Colonic mucosa (tissue), 4 donors: ENCODE measurements around the gene FLT1. TPM values are rescaled to one million over a fixed set of nuclear protein-coding genes. Genes with fewer than 3 reads are reported as not detected.

ENCODE experiments used
- DNase-seq: peaks from one replicate; pipeline ENCODE4 v3.0.0-alpha.2; 2020
- H3K27ac ChIP-seq: fragments of 200-600 bp; one replicate; pipeline ENCODE4 v1.8.0; 2021
- H3K27me3 ChIP-seq: fragments of 200-600 bp; one replicate; pipeline ENCODE4 v1.8.0; 2021
- H3K36me3 ChIP-seq: fragments of 200-600 bp; one replicate; pipeline ENCODE4 v1.8.0; 2021
- H3K4me1 ChIP-seq: fragments of 200-600 bp; one replicate; pipeline ENCODE4 v1.8.0; 2021; ENCODE audit warnings: mild to moderate bottlenecking
- H3K4me3 ChIP-seq: fragments of 200-600 bp; one replicate; pipeline ENCODE4 v1.8.0; 2021
- H3K9ac ChIP-seq, 2 donors: one replicate each; pipeline ENCODE4 v1.7.0; 2013; ENCODE audit warnings: control low read depth in 2 of 2, low read depth in 2 of 2, low read length in 2 of 2
- H3K9me3 ChIP-seq: fragments of 200-600 bp; one replicate; pipeline ENCODE4 v1.8.0; 2021
- intact Hi-C: fragments of 100-400 bp; cut with DNase I; formaldehyde crosslinking; loops from one replicate; pipeline ENCODE4 v1.14.1; 2022
- total RNA-seq, 2 donors: library from RNA; stranded (reverse); fragmentation: NEBNext Ultra II Directional in 1 of 2; extraction: Animal tissue kit (Norgen Biotek cat#: 25700) in 1 of 2; gene quantifications; one replicate each; pipeline ENCODE4 v1.2.1, GENCODE V29; 2021
- TF ChIP-seq, protein P1 (sequence below): fragments of 200-600 bp; IDR thresholded peaks from one replicate; pipeline ENCODE4 v1.8.0; 2022; ENCODE audit warnings: antibody characterized with exemption, mild to moderate bottlenecking
- donor health status: healthy.
- donor health status: DM: no; HTN: no; CAD: no.
- donor health status: DM: no; HTN: no; CAD: no.

The FLT1 gene
- total RNA-seq, 2 donors from 2014 or later: 4.7 to 16.6 TPM

GRCh38 chr13:28340272-28340793 is 154.6 kb downstream of the FLT1 start:
- no peaks in the 10 kb centered on the region for H3K36me3 ChIP-seq
- TF ChIP-seq, protein P1, sequence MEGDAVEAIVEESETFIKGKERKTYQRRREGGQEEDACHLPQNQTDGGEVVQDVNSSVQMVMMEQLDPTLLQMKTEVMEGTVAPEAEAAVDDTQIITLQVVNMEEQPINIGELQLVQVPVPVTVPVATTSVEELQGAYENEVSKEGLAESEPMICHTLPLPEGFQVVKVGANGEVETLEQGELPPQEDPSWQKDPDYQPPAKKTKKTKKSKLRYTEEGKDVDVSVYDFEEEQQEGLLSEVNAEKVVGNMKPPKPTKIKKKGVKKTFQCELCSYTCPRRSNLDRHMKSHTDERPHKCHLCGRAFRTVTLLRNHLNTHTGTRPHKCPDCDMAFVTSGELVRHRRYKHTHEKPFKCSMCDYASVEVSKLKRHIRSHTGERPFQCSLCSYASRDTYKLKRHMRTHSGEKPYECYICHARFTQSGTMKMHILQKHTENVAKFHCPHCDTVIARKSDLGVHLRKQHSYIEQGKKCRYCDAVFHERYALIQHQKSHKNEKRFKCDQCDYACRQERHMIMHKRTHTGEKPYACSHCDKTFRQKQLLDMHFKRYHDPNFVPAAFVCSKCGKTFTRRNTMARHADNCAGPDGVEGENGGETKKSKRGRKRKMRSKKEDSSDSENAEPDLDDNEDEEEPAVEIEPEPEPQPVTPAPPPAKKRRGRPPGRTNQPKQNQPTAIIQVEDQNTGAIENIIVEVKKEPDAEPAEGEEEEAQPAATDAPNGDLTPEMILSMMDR: no peak
- no peak for DNase-seq
- no peaks in the 10 kb centered on the region for H3K9me3 ChIP-seq
- no peaks in the 10 kb centered on the region for H3K4me1 ChIP-seq
- H3K4me3 ChIP-seq: no peak overlapping the region
- no peak overlapping the region for H3K9ac ChIP-seq
- intact Hi-C loops: no loop called here
- no peak overlapping the region for H3K27ac ChIP-seq
- H3K27me3 ChIP-seq: no peaks in the 10 kb centered on the region

DNA sequence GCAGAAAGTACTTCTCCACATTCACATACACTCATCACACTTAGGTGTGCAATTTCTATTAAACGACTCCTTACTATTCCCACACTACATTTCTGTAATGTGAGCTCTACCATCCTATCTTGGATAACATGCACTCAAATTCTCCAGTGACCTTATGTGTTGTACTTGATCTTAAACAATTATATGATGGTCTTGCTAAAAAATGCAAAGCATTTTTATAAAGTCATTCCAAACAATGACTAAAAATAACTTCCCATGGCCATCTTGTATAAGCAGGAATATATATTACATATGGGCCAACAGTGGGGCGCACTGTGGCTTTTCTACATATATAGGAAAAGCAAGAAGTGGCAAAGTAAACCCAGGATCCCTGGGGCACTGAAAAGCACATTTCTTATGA is 155.5 kb downstream of the FLT1 start:
- Histone ChIP-seq H3K36me3 (no peaks in the 10 kb centered on the region), H3K9ac (no peak overlapping the region), H3K4me1 (no peaks in the 10 kb centered on the region), H3K4me3 (no peak overlapping the region), H3K9me3 (no peaks in the 10 kb centered on the region), H3K27me3 (no peaks in the 10 kb centered on the region), H3K27ac (no peak overlapping the region)
- no peak for DNase-seq
- TF ChIP-seq, protein P1: no peak
- intact Hi-C loops: no loop called here

GRCh38 chr13:28338742-28339141 is 156.2 kb downstream of the FLT1 start:
- H3K27ac ChIP-seq: no peak overlapping the region
- H3K27me3 ChIP-seq: no peaks in the 10 kb centered on the region
- DNase-seq: no peak
- intact Hi-C loops: no loop called here
- no peaks in the 10 kb centered on the region for H3K9me3 ChIP-seq
- H3K9ac ChIP-seq: no peak overlapping the region
- TF ChIP-seq, protein P1: no peak
- H3K36me3 ChIP-seq: no peaks in the 10 kb centered on the region
- no peak overlapping the region for H3K4me3 ChIP-seq
- no peaks in the 10 kb centered on the region for H3K4me1 ChIP-seq

DNA sequence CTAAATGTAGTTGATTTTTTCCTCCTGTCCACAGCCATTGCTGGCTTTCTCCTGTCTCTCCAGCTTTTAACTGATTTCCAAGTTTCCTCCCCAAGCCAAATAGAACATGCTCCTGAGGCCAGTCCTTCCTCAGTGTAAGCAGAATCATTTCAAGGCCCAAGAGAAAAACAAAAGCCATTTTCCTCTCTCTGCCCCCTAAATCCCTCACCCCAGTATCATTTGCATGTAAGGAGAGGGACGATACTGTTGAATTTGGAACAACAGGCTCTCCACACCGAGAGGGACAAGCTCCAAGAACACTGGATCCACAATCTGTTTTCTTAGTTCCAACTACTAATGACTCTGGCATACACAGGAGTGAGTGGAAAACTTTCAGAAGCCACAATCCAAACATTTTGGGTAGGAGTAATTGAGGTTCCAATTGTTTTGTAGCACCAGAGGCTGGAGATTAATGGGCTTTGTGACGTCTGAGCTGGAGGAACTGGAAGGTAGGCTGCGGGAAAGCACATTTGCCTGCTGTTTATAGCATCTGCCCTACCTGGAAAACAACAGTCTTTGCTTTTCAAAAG is 156.8 kb downstream of the FLT1 start:
- H3K27ac ChIP-seq: no peak overlapping the region

DNA sequence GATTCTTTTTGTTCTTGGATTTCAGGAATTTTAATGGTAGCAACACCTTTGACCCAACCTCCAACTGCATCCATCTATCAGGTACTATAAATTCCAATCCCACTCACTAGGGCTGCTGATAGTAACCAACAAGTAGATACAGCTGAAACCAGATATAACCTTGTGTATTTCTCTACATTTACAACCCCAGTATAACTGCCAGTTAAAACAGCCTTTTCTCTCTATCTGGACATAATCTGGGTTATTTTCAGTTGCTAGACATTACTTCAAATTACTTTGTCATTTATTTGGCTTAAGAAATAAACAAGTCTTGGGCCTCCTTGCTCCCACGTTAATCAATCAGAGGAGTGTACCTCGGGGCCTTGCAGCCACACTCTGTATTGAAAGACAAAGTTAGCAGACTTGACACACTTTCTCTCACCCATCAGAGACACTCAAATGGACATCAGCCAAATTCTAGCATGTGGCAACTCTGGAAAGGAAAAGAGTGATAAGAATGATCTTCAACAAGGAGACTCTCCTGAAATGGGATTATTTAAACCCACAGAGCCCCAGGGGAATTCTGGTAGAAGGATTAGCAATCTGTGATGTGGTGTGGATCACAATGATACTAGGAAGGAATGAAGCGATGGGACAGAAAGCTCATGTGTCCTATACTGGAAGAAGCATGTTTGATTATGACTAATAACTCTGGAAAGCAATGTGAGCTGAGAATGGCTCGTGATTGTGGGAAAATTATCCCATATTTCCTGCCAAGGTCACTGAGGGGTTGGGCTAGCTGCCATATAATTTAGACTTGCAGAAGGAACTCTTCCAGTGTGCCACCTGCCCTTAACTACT is 157.5 kb downstream of the FLT1 start:
- Histone ChIP-seq H3K27ac (no peak overlapping the region), H3K9me3 (no peaks in the 10 kb centered on the region), H3K4me3 (no peak overlapping the region), H3K9ac (no peak overlapping the region), H3K4me1 (no peaks in the 10 kb centered on the region), H3K27me3 (no peaks in the 10 kb centered on the region), H3K36me3 (no peaks in the 10 kb centered on the region)
- TF ChIP-seq, protein P1: no peak
- no peak for DNase-seq
- intact Hi-C loops: no loop called here

More for the DNA sequence above, 156.8 kb downstream of the FLT1 start:
- Histone ChIP-seq H3K9me3 (no peaks in the 10 kb centered on the region), H3K27me3 (no peaks in the 10 kb centered on the region), H3K4me1 (no peaks in the 10 kb centered on the region), H3K9ac (no peak overlapping the region), H3K4me3 (no peak overlapping the region), H3K36me3 (no peaks in the 10 kb centered on the region)
- intact Hi-C loops: no loop called here
- TF ChIP-seq, protein P1: no peak
- DNase-seq: no peak
